Lung (tissue), 12 donors: ENCODE results near the gene ITPR1. TPM values are rescaled to one million over a fixed set of nuclear protein-coding genes. Genes with fewer than 3 reads are reported as not detected.

Experiments used
- ATAC-seq: fragments of 200-7000 bp; cut with Tn5 transposase; one replicate; pipeline ENCODE4 v1.9.1; 2020; ENCODE audit warnings: moderate number of reproducible peaks; ENCODE audit not compliant: insufficient read depth, low FRiP score
- DNase-seq, 3 donors: peaks; one replicate each; pipeline ENCODE4 v3.0.0-alpha.2; 2013 to 2017
- H3K27ac ChIP-seq, 2 donors: one replicate each; pipeline ENCODE4 v1.5.1; 2013; ENCODE audit warnings: mild to moderate bottlenecking in 2 of 2, moderate library complexity in 2 of 2, control low read depth in 1 of 2, inconsistent platforms in 1 of 2, low read depth in 1 of 2, low read length in 1 of 2
- H3K27me3 ChIP-seq, 3 donors: one replicate each; pipeline ENCODE4 v1.5.1; 2013; ENCODE audit warnings: low read length in 2 of 3; ENCODE audit not compliant: control insufficient read depth in 3 of 3, insufficient read depth in 3 of 3
- H3K36me3 ChIP-seq, 4 donors: one replicate each; pipeline ENCODE4 v1.5.1; 2013; ENCODE audit warnings: low read length in 4 of 4, mild to moderate bottlenecking in 1 of 4, moderate library complexity in 1 of 4; ENCODE audit not compliant: control insufficient read depth in 4 of 4, insufficient read depth in 4 of 4
- H3K4me1 ChIP-seq, 5 donors: one replicate each; pipeline ENCODE4 v1.5.1; 2013; ENCODE audit warnings: low read length in 5 of 5, mild to moderate bottlenecking in 2 of 5, moderate library complexity in 1 of 5; ENCODE audit not compliant: control insufficient read depth in 5 of 5, insufficient read depth in 5 of 5
- H3K4me3 ChIP-seq: one replicate; pipeline ENCODE4 v1.5.1; 2013; ENCODE audit warnings: mild to moderate bottlenecking, control low read depth, moderate library complexity
- H3K9ac ChIP-seq, 2 donors: one replicate each; pipeline ENCODE4 v1.5.1; 2013; ENCODE audit warnings: low read length in 2 of 2, control low read depth in 1 of 2; ENCODE audit not compliant: insufficient read depth in 1 of 2
- H3K9me3 ChIP-seq, 4 donors: one replicate each; pipeline ENCODE4 v1.5.1; 2013; ENCODE audit warnings: low read length in 3 of 4, mild to moderate bottlenecking in 1 of 4, moderate library complexity in 1 of 4; ENCODE audit not compliant: control insufficient read depth in 4 of 4, insufficient read depth in 3 of 4
- WGBS, 2 donors: extraction: QIAGEN DNeasy Blood & Tissue Kit; methylation state at CpG; one replicate each; pipeline ENCODE4 v1.1.7; 2013; 5-methylcytosine and 5-hydroxymethylcytosine counted together
- polyA plus RNA-seq, 2 donors: library from polyadenylated mRNA; stranded (reverse); fragments of 200-250 nt; gene quantifications; one replicate each; pipeline ENCODE4 v1.2.1, GENCODE V29; 2013
- total RNA-seq, 2 donors: library from RNA; depleted of rRNA in 1 of 2; stranded (reverse); fragments of >200 nt in 1 of 2; gene quantifications; one replicate each; pipeline ENCODE4 v1.2.1, GENCODE V29; 2014 to 2021
- TF ChIP-seq, protein P1 (sequence below): IDR thresholded peaks from 2 replicates; pipeline ENCODE4 v1.5.1; 2012; ENCODE audit warnings: mild to moderate bottlenecking; ENCODE audit errors: control extremely low read depth, extremely low read depth
- donor health status: control.
- donor health status: control.
- donor health status: Bipolar disorder and iron deficiency.
- donor health status: healthy.
- donor health status: DM: yes; HTN: yes; CAD: no.

The ITPR1 gene
- total and polyA plus RNA-seq, 4 donors: 12.4 to 152 (median 44.1) TPM

DNA sequence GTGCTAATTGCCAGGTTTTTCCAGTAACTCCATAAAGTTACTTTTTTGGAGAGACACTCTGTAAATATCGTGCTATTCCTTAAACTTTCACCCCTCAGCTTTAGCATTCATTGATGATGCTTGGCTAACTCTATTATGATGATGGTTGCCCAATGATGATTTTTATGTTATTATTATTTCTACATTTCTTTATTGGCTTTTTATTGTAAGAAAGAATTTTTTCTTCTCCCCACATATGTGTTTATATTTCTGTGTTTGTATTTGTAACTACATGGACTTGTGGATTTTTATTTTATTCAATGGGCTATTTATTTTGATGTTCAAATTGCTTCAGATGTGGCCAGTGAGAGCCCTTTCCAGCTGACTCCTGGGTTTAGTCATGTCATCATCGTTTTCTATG, 323.6 kb downstream of the ITPR1 start:
- peaks cover 0 to 30% (median 25%) of the 10 kb centered on the region in 4 donors for H3K36me3 ChIP-seq
- TF ChIP-seq, protein P1, sequence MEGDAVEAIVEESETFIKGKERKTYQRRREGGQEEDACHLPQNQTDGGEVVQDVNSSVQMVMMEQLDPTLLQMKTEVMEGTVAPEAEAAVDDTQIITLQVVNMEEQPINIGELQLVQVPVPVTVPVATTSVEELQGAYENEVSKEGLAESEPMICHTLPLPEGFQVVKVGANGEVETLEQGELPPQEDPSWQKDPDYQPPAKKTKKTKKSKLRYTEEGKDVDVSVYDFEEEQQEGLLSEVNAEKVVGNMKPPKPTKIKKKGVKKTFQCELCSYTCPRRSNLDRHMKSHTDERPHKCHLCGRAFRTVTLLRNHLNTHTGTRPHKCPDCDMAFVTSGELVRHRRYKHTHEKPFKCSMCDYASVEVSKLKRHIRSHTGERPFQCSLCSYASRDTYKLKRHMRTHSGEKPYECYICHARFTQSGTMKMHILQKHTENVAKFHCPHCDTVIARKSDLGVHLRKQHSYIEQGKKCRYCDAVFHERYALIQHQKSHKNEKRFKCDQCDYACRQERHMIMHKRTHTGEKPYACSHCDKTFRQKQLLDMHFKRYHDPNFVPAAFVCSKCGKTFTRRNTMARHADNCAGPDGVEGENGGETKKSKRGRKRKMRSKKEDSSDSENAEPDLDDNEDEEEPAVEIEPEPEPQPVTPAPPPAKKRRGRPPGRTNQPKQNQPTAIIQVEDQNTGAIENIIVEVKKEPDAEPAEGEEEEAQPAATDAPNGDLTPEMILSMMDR: no peak
- no peak for DNase-seq

DNA sequence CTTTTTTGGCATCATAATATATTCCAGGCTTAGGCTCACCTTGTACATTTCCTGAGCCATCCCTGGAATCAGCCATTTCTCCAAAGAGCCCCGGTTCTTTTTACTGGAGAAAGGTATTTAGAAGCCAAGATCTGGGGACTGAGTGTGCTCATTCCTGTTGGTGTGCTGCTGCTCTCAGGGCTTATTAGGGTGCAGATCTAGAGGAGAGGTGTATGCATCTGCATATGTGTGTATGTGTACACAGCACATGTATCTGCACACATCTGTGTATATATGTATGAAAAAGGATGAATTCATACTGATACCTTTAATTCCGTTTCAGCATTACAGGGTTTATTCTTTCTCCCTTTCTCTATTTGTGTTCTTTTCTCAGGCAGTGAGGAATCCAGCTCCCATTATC, 324.0 kb downstream of the ITPR1 start:
- DNase-seq: no peak
- TF ChIP-seq, protein P1: no peak
- H3K9ac ChIP-seq: no peak overlapping the region
- H3K27me3 ChIP-seq: no peaks in the 10 kb centered on the region
- peaks cover 0 to 31% (median 25%) of the 10 kb centered on the region in 4 donors for H3K36me3 ChIP-seq
- no peak overlapping the region for H3K4me3 ChIP-seq
- H3K4me1 ChIP-seq: peaks cover 0 to 9% (median 4%) of the 10 kb centered on the region in 5 donors
- WGBS, 2 donors: 72 to 100% methylated on average over 2 of the region's 2 CpGs
- peaks cover 2 to 8% (median 3%) of the 10 kb centered on the region in 4 donors for H3K9me3 ChIP-seq
- no peak for ATAC-seq
- H3K27ac ChIP-seq: no peak overlapping the region

More for the DNA sequence above, 323.6 kb downstream of the ITPR1 start:
- Histone ChIP-seq H3K27ac (no peak overlapping the region), H3K4me3 (no peak overlapping the region), H3K4me1 (peaks cover 0 to 13% (median 4%) of the 10 kb centered on the region in 5 donors), H3K9me3 (peaks cover 2 to 8% (median 3%) of the 10 kb centered on the region in 4 donors), H3K27me3 (no peaks in the 10 kb centered on the region), H3K9ac (no peak overlapping the region)
- no peak for ATAC-seq
- WGBS, 2 donors: 52 to 78% methylated on average over 2 of the region's 2 CpGs

DNA sequence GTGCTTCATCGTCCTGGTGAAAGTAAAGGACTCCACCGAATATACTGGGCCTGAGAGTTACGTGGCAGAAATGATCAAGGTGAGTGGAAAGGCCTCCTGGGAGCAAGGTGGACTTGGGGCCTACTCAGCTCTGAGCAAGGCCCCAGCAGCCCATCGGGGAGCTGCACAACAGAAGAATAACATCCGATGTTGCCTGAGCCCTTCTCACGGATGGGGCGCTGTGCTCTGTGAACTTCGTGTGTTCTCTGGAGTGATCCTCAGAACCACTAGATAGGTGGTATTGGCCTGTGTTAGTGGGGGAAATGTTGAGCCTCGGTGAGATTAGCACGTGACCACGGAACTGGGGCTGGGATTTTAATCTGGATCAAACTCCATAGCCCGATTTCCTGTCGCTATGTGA, 325.0 kb downstream of the ITPR1 start:
- no peaks in the 10 kb centered on the region for H3K27me3 ChIP-seq
- DNase-seq (no peak), ATAC-seq (no peak)
- peaks cover 0 to 4% (median 0%) of the 10 kb centered on the region in 5 donors for H3K4me1 ChIP-seq
- no peak overlapping the region for H3K27ac ChIP-seq
- H3K9me3 ChIP-seq: peaks cover 2 to 8% (median 3%) of the 10 kb centered on the region in 4 donors
- TF ChIP-seq, protein P1: no peak
- no peak overlapping the region for H3K4me3 ChIP-seq
- H3K9ac ChIP-seq: no peak overlapping the region
- WGBS, 2 donors: 97 to 98% methylated on average over 13 of the region's 13 CpGs
- peaks cover 0 to 32% (median 25%) of the 10 kb centered on the region in 4 donors for H3K36me3 ChIP-seq
